Skeletal muscle satellite cell (primary cell): ENCODE data around the gene SMARCA2.

Experiments
- H3K27me3 ChIP-seq: 2 replicates; pipeline ENCODE4 v1.7.0; 2013; ENCODE audit warnings: low read length; ENCODE audit not compliant: control insufficient read depth, insufficient read depth
- H3K36me3 ChIP-seq: 2 replicates; pipeline ENCODE4 v1.7.0; 2013; ENCODE audit warnings: mild to moderate bottlenecking, control low read depth, low read length; ENCODE audit not compliant: insufficient read depth
- H3K4me1 ChIP-seq: 2 replicates; pipeline ENCODE4 v1.7.0; 2013; ENCODE audit warnings: low read length; ENCODE audit not compliant: control insufficient read depth, insufficient read depth
- H3K4me2 ChIP-seq: 2 replicates; pipeline ENCODE4 v1.7.0; 2013; ENCODE audit warnings: mild to moderate bottlenecking, low read length
- H3K4me3 ChIP-seq: 2 replicates; pipeline ENCODE4 v1.7.0; 2013; ENCODE audit warnings: low read length
- H3K9ac ChIP-seq: 2 replicates; pipeline ENCODE4 v1.7.0; 2013; ENCODE audit warnings: mild to moderate bottlenecking, low read depth, low read length, moderate library complexity
- H3K9me3 ChIP-seq: replicated peaks from 2 replicates; pipeline ENCODE4 v1.7.0; 2013; ENCODE audit warnings: mild to moderate bottlenecking, control low read depth, low read length

SMARCA2 gene

GRCh38 chr9:2016408-2017330, 1.5 kb downstream of the SMARCA2 start:
- Histone ChIP-seq H3K4me3 (peak overlapping the region; percentile 100), H3K4me2 (peak overlapping the region; percentile 97), H3K9ac (peak overlapping the region; percentile 93), H3K27me3 (no peaks in the 10 kb centered on the region), H3K36me3 (no peaks in the 10 kb centered on the region), H3K9me3 (no peaks in the 10 kb centered on the region), H3K4me1 (peaks cover 28% of the 10 kb centered on the region)

GRCh38 chr9:2017331-2018161, 2.4 kb downstream of the SMARCA2 start:
- Histone ChIP-seq H3K27me3 (no peaks in the 10 kb centered on the region), H3K4me1 (peaks cover 28% of the 10 kb centered on the region), H3K9me3 (no peaks in the 10 kb centered on the region), H3K36me3 (no peaks in the 10 kb centered on the region), H3K4me3 (peak overlapping the region; percentile 100), H3K9ac (peak overlapping the region; percentile 93), H3K4me2 (peak overlapping the region; percentile 97)

- H3K27me3 ChIP-seq: no peaks in the 10 kb centered on the region
- H3K36me3 ChIP-seq: no peaks in the 10 kb centered on the region
- H3K9ac ChIP-seq: peak overlapping the region; percentile 93
- peaks cover 27% of the 10 kb centered on the region for H3K4me1 ChIP-seq
- no peaks in the 10 kb centered on the region for H3K9me3 ChIP-seq
- peak overlapping the region; percentile 100 for H3K4me3 ChIP-seq
- H3K4me2 ChIP-seq: peak overlapping the region; percentile 97
Measured at GRCh38 chr9:2018162-2018643, 3.1 kb downstream of the SMARCA2 start.

- Histone ChIP-seq H3K9ac (peak overlapping the region; percentile 93), H3K27me3 (no peaks in the 10 kb centered on the region), H3K36me3 (no peaks in the 10 kb centered on the region), H3K4me2 (peak overlapping the region; percentile 97), H3K4me1 (peaks cover 21% of the 10 kb centered on the region), H3K4me3 (peak overlapping the region; percentile 100), H3K9me3 (no peaks in the 10 kb centered on the region)
Measured at GRCh38 chr9:2018764-2019558, 3.8 kb downstream of the SMARCA2 start.

- H3K4me1 ChIP-seq: peaks cover 17% of the 10 kb centered on the region
- no peaks in the 10 kb centered on the region for H3K36me3 ChIP-seq
- H3K9ac ChIP-seq: no peak overlapping the region
- no peak overlapping the region for H3K4me3 ChIP-seq
- no peaks in the 10 kb centered on the region for H3K27me3 ChIP-seq
- H3K9me3 ChIP-seq: no peaks in the 10 kb centered on the region
- H3K4me2 ChIP-seq: peak overlapping the region; percentile 12
Measured at GRCh38 chr9:2019723-2020122, 4.6 kb downstream of the SMARCA2 start.

- Histone ChIP-seq H3K27me3 (no peaks in the 10 kb centered on the region), H3K36me3 (no peaks in the 10 kb centered on the region), H3K4me2 (no peak overlapping the region), H3K4me3 (no peak overlapping the region), H3K4me1 (peaks cover 20% of the 10 kb centered on the region), H3K9ac (no peak overlapping the region), H3K9me3 (no peaks in the 10 kb centered on the region)
Measured at GRCh38 chr9:2021731-2022130, 6.6 kb downstream of the SMARCA2 start.

- Histone ChIP-seq H3K27me3 (no peaks in the 10 kb centered on the region), H3K4me1 (peaks cover 20% of the 10 kb centered on the region), H3K9me3 (no peaks in the 10 kb centered on the region), H3K4me3 (no peak overlapping the region), H3K4me2 (no peak overlapping the region), H3K36me3 (no peaks in the 10 kb centered on the region), H3K9ac (no peak overlapping the region)
Measured at GRCh38 chr9:2022560-2022959, 7.4 kb downstream of the SMARCA2 start.

- H3K4me3 ChIP-seq: no peak overlapping the region
- H3K4me1 ChIP-seq: peaks cover 20% of the 10 kb centered on the region
- no peaks in the 10 kb centered on the region for H3K9me3 ChIP-seq
- H3K27me3 ChIP-seq: no peaks in the 10 kb centered on the region
- no peaks in the 10 kb centered on the region for H3K36me3 ChIP-seq
- H3K9ac ChIP-seq: no peak overlapping the region
- H3K4me2 ChIP-seq: no peak overlapping the region
Measured at GRCh38 chr9:2023042-2023441, 7.9 kb downstream of the SMARCA2 start.

- Histone ChIP-seq H3K4me3 (no peak overlapping the region), H3K9me3 (no peaks in the 10 kb centered on the region), H3K4me2 (no peak overlapping the region), H3K27me3 (no peaks in the 10 kb centered on the region), H3K9ac (no peak overlapping the region), H3K4me1 (peaks cover 17% of the 10 kb centered on the region), H3K36me3 (no peaks in the 10 kb centered on the region)
Measured at GRCh38 chr9:2023532-2023931, 8.4 kb downstream of the SMARCA2 start.

GRCh38 chr9:2024888-2025782, 10.0 kb downstream of the SMARCA2 start:
- H3K27me3 ChIP-seq: no peaks in the 10 kb centered on the region
- H3K4me3 ChIP-seq: no peak overlapping the region

More at GRCh38 chr9:2024888-2025782, 10.0 kb downstream of the SMARCA2 start:
- Histone ChIP-seq H3K4me2 (no peak overlapping the region), H3K36me3 (peaks cover 4% of the 10 kb centered on the region), H3K9ac (no peak overlapping the region), H3K4me1 (peaks cover 5% of the 10 kb centered on the region), H3K9me3 (no peaks in the 10 kb centered on the region)
